GM21447 (cell line): ENCODE results near the gene ACSS2.

Experiments
- ATAC-seq: cut with Tn5 transposase; IDR thresholded peaks from one replicate; pipeline ENCODE4 v1.9.1; 2021; ENCODE audit not compliant: unreplicated experiment

Gene ACSS2

GRCh38 chr20:34876406-34877282, at the start of gene ACSS2:
Gene ACSS2, plus strand, starts transcription at chr20:34876612. Its CDS starts 34 bp downstream, at chr20:34876646.
- peak; percentile 22 for ATAC-seq

- no peak for ATAC-seq
Measured at GRCh38 chr20:34829191-34829590, 47.2 kb upstream of the ACSS2 start.

GRCh38 chr20:34831936-34832335, 44.5 kb upstream of the ACSS2 start:
- ATAC-seq: no peak

GRCh38 chr20:34834459-34834893, 41.9 kb upstream of the ACSS2 start:
- no peak for ATAC-seq

- no peak for ATAC-seq
Measured at GRCh38 chr20:34842143-34842542, 34.3 kb upstream of the ACSS2 start.

- no peak for ATAC-seq
Measured at GRCh38 chr20:34843421-34843820, 33.0 kb upstream of the ACSS2 start.

- no peak for ATAC-seq
Measured at GRCh38 chr20:34848597-34848996, 27.8 kb upstream of the ACSS2 start.

GRCh38 chr20:34849778-34850177, 26.6 kb upstream of the ACSS2 start:
- no peak for ATAC-seq

GRCh38 chr20:34850969-34851368, 25.4 kb upstream of the ACSS2 start:
- no peak for ATAC-seq

GRCh38 chr20:34852298-34852697, 24.1 kb upstream of the ACSS2 start:
- no peak for ATAC-seq

GRCh38 chr20:34859367-34859766, 17.0 kb upstream of the ACSS2 start:
- no peak for ATAC-seq

- ATAC-seq: no peak
Measured at GRCh38 chr20:34859826-34860545, 16.4 kb upstream of the ACSS2 start.

- no peak for ATAC-seq
Measured at GRCh38 chr20:34861386-34862084, 14.9 kb upstream of the ACSS2 start.

- no peak for ATAC-seq
Measured at GRCh38 chr20:34862724-34863123, 13.7 kb upstream of the ACSS2 start.

GRCh38 chr20:34863421-34863965, 12.9 kb upstream of the ACSS2 start:
- no peak for ATAC-seq

- ATAC-seq: no peak
Measured at GRCh38 chr20:34864216-34864615, 12.2 kb upstream of the ACSS2 start.

- no peak for ATAC-seq
Measured at GRCh38 chr20:34871320-34871926, 5.0 kb upstream of the ACSS2 start.

GRCh38 chr20:34871966-34872621, 4.3 kb upstream of the ACSS2 start:
- ATAC-seq: no peak

- ATAC-seq: peak; percentile 36
Measured at GRCh38 chr20:34872622-34873224, 3.7 kb upstream of the ACSS2 start, which contains the start of gene GGT7. Gene GGT7, minus strand, starts transcription at chr20:34872856. Its CDS starts 41 bp downstream, at chr20:34872815.
